ENCODE measurements around the gene MALSU1. TPM values are rescaled to one million over a fixed set of nuclear protein-coding genes. Genes with fewer than 3 reads are reported as not detected.

The MALSU1 gene
- polyA plus RNA-seq, 3 donors = 24.9 to 60.6 (median 38.1) TPM

- H3K27ac ChIP-seq (ENCODE audit: low read depth, low read length) = no peak overlapping the region
- WGBS, 3 donors = 66 to 72% (median 68%) methylated on average over 7 of the region's 7 CpGs
Measured at GRCh38 chr7:23349484-23350157, 50.5 kb downstream of the MALSU1 start.

DNA sequence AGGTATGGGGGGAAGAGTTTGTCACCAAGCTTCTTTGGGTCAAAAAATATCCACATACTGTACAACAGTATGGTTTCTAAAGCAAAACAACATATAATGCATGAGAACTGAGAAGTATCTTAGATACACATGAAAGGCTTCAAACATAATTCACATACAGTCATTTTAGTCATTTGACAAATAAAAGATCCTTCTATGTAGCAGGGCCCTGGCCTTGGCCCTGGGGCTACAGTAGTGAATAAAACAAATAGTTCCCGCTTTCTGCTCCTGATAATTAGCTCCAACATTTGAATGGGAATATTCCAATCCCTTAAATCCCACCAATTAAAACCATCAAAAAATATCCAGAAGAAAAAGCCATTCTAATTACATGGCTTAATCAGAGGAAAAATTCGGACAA is 51.3 kb downstream of the MALSU1 start:
- WGBS, 3 donors = 92 to 96% (median 96%) methylated on average over 2 of the region's 2 CpGs
- no peak overlapping the region for H3K27ac ChIP-seq (ENCODE audit: low read depth, low read length)

DNA sequence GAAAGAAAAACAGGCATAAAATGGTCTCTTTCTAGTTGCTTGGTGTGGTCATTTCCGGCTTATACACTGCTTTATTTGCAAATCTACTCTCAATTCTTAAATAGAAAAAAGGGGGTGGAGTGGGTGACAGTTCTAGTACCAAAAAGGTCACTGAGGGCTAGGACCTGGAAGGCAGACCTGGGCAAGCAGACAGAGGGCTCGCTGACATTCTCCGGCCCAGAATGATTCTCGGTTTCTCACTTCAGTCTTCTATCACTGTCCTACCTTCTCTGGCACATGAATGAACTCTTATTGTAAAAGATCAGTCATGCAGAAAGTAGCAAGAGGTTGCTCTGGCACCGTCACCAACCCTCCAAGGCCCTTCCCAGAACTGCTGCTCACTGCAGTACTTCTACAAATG is 54.0 kb downstream of the MALSU1 start:
- H3K27ac ChIP-seq (ENCODE audit: low read depth, low read length) = no peak overlapping the region
- 89 to 97% (median 91%) methylated on average over 5 of the region's 5 CpGs for WGBS, 3 donors

GRCh38 chr7:23356168-23356567 is 57.0 kb downstream of the MALSU1 start:
- 58 to 60% (median 59%) methylated on average over 3 of the region's 3 CpGs for WGBS, 3 donors
- no peak overlapping the region for H3K27ac ChIP-seq (ENCODE audit: low read depth, low read length)

GRCh38 chr7:23356726-23357125 is 57.6 kb downstream of the MALSU1 start:
- WGBS, 3 donors = 59 to 66% (median 66%) methylated on average over 3 of the region's 3 CpGs
- H3K27ac ChIP-seq (ENCODE audit: low read depth, low read length) = no peak overlapping the region

DNA sequence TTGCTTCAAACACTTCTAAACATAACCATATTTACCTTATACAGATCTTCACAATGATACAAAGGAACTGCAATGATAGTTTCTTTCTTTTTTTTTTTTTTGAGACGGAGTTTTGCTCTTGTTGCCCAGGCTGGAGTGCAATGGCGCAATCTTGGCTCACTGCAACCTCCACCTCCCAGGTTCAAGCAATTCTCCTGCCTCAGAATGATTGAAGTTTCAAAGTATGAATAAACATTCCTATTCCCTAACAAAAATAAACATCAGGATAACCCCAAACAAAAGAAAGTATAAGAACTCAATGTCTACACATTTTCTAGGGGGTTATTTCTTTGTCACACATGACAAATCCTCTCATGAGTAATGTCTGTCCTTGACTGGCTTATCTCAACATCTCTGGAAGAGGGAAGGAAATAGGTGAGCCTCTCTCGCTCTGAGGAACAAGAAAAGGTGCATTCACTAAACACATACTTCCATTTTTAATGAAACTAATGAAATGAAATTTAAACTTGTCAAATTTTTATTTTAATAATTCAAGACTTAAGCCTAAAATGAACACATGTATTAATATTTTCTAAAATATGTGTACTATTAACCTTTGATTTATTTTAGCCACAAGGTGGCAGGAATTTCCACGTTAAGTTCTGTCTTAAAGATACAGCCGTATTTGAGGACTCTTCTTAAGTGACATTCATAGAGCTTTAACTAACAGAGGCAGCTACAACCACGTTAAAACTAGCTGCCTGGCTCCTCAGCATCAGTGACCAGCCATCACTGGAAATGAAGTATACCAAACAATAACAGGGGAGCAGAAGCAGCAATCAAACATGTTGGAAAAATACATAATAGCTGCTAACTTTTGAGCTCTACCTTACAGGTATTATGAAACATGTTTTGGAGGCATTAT is 58.3 kb downstream of the MALSU1 start:
- WGBS, 3 donors = 6 to 24% (median 17%) methylated on average over 6 of the region's 6 CpGs
- no peak overlapping the region for H3K27ac ChIP-seq (ENCODE audit: low read depth, low read length)

- no peak overlapping the region for H3K27ac ChIP-seq (ENCODE audit: low read depth, low read length)
- 82 to 95% (median 92%) methylated on average over 2 of the region's 2 CpGs for WGBS, 3 donors
Measured at GRCh38 chr7:23358152-23358674, 59.1 kb downstream of the MALSU1 start.

Other genes starting within 250 kb of the MALSU1 start
- gene KLHL7, start 193.6 kb upstream of the MALSU1 start, polyA plus RNA-seq = 10 to 100 TPM in 2 of 3 donors, 1 to 10 TPM in 1; 8.3 to 15.4 (median 13.0) TPM
- gene NUP42, start 117.3 kb upstream of the MALSU1 start, polyA plus RNA-seq = 10 to 100 TPM; 10.3 to 19.0 (median 16.6) TPM
- gene GPNMB, start 52.6 kb upstream of the MALSU1 start, polyA plus RNA-seq = 10 to 100 TPM in 2 of 3 donors, 1 to 10 TPM in 1; 4.8 to 59.2 (median 41.1) TPM
- gene IGF2BP3, start 171.2 kb downstream of the MALSU1 start, polyA plus RNA-seq = under 1 TPM; 0.07 to 0.68 (median 0.45) TPM
- 10 to 100 TPM; 19.4 to 65.8 (median 37.2) TPM for gene TRA2A, start 232.6 kb downstream of the MALSU1 start, polyA plus RNA-seq

Data from adipose tissue (tissue), 3 donors.